Lower lobe of right lung (tissue), 2 donors: ENCODE data around the gene RALGPS2. TPM values are rescaled to one million over a fixed set of nuclear protein-coding genes. Genes with fewer than 3 reads are reported as not detected.

Experiments
- ATAC-seq, 2 donors: fragments of 200-7000 bp; cut with Tn5 transposase; one replicate each; pipeline ENCODE4 v1.9.1; 2020 to 2022; ENCODE audit warnings: mild to moderate bottlenecking in 2 of 2, moderate library complexity in 2 of 2
- DNase-seq: peaks from one replicate; pipeline ENCODE4 v3.0.0-alpha.2; 2020
- H3K27ac ChIP-seq: fragments of 200-600 bp; one replicate; pipeline ENCODE4 v1.8.0; 2022
- H3K27me3 ChIP-seq: fragments of 200-600 bp; one replicate; pipeline ENCODE4 v1.8.0; 2022; ENCODE audit warnings: low read depth
- H3K36me3 ChIP-seq: fragments of 200-600 bp; one replicate; pipeline ENCODE4 v1.8.0; 2022; ENCODE audit warnings: mild to moderate bottlenecking
- H3K4me1 ChIP-seq: fragments of 200-600 bp; one replicate; pipeline ENCODE4 v1.8.0; 2022
- H3K4me3 ChIP-seq: fragments of 200-600 bp; one replicate; pipeline ENCODE4 v1.8.0; 2022; ENCODE audit warnings: mild to moderate bottlenecking
- H3K9me3 ChIP-seq: fragments of 200-600 bp; one replicate; pipeline ENCODE4 v1.8.0; 2022
- intact Hi-C: fragments of 100-400 bp; cut with DNase I; formaldehyde crosslinking; loops from one replicate; pipeline ENCODE4 v1.11.0; 2022
- total RNA-seq: library from RNA; stranded (reverse); fragmentation: NEBNext Ultra II Directional; extraction: Animal tissue kit (Norgen Biotek cat#: 25700); gene quantifications from one replicate; pipeline ENCODE4 v1.2.1, GENCODE V29; 2021
- TF ChIP-seq, protein P1 (sequence below): fragments of 200-600 bp; IDR thresholded peaks from one replicate; pipeline ENCODE4 v1.8.0; 2022; ENCODE audit warnings: antibody characterized with exemption, mild to moderate bottlenecking
- donor health status: DM: no; HTN: yes; CAD: no; lungs with severe emphysema.

RALGPS2 gene
- total RNA-seq, 1 donor from 2014 or later = 7.5 TPM

- Histone ChIP-seq H3K9me3 (no peaks in the 10 kb centered on the region), H3K4me1 (peaks cover 12% of the 10 kb centered on the region), H3K27me3 (no peaks in the 10 kb centered on the region), H3K36me3 (no peaks in the 10 kb centered on the region), H3K27ac (peak overlapping the region; percentile 80), H3K4me3 (peak overlapping the region; percentile 82)
- DNase-seq = no peak
- intact Hi-C loops = no loop called here
- peak in 1 of 2 donors; percentile 2 for ATAC-seq
- TF ChIP-seq, protein P1, sequence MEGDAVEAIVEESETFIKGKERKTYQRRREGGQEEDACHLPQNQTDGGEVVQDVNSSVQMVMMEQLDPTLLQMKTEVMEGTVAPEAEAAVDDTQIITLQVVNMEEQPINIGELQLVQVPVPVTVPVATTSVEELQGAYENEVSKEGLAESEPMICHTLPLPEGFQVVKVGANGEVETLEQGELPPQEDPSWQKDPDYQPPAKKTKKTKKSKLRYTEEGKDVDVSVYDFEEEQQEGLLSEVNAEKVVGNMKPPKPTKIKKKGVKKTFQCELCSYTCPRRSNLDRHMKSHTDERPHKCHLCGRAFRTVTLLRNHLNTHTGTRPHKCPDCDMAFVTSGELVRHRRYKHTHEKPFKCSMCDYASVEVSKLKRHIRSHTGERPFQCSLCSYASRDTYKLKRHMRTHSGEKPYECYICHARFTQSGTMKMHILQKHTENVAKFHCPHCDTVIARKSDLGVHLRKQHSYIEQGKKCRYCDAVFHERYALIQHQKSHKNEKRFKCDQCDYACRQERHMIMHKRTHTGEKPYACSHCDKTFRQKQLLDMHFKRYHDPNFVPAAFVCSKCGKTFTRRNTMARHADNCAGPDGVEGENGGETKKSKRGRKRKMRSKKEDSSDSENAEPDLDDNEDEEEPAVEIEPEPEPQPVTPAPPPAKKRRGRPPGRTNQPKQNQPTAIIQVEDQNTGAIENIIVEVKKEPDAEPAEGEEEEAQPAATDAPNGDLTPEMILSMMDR = no peak
Measured at GRCh38 chr1:178724376-178724727, 692 bp upstream of the RALGPS2 start.

DNA sequence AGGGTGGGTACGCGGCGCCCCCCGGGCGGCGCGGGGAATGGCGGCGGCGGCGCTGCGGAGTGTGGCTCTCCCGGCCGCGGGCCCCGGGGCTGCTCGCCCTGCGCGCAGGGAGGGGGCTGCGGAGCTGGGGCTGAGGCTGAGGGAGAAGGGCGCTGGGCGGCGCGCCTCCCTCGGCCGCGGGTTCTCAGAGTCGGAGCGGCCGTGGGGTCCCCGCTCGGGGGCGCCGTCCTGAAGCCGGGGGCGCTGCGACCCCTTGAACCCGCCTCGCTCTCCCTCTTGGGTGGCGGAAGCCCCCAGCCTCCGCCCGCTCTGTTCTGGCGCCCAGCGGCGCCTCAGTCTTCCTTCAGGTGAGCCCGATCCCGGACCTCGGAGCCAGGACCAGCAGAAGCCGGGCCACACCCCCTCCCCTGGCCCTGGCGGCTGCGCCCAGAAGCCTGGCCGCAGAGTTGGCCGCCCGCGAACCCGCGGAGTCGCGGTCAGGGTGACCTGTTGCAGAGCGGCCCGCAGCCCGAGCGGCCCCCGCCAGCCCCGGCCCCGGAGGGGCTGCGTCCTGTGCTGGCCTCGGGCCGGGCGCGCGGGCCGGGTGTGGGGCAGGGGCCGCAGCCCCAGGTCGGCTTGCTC is 532 bp downstream of the RALGPS2 start:
- ATAC-seq (peak; percentile 81), DNase-seq (peak; percentile 70)
- Histone ChIP-seq H3K9me3 (no peaks in the 10 kb centered on the region), H3K4me3 (peak overlapping the region; percentile 82), H3K27me3 (no peaks in the 10 kb centered on the region), H3K4me1 (peaks cover 12% of the 10 kb centered on the region), H3K27ac (peak overlapping the region; percentile 80), H3K36me3 (no peaks in the 10 kb centered on the region)
- intact Hi-C loops = no loop called here
- TF ChIP-seq, protein P1 = no peak

DNA sequence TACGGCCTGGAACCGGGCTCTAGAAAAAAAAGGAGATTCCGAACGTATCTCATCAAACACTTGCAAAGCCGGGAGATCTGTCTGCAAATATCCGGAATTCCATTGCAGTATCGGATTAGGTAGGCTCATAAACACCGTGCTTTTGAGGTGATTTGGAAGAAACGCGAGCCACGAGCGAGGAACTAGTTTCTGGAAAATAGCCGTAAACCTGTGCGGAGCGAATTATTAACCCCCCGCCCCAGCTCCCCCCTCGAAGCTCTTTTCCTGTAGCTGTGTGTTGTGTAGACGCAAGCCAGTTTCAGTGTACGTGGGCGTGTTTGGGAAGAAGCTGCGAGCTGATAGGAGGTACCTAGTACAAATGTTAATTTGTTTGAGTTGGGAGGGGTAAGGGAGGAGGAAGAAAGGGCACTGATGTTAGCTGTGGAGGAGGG is 1.1 kb downstream of the RALGPS2 start:
- Histone ChIP-seq H3K36me3 (no peaks in the 10 kb centered on the region), H3K4me3 (peak overlapping the region; percentile 82), H3K9me3 (no peaks in the 10 kb centered on the region), H3K27me3 (no peaks in the 10 kb centered on the region), H3K4me1 (peaks cover 12% of the 10 kb centered on the region), H3K27ac (peak overlapping the region; percentile 80)
- ATAC-seq (peak; percentile 88 to 92), DNase-seq (peak; percentile 79)
- TF ChIP-seq, protein P1 = no peak
- intact Hi-C loops = no loop called here

DNA sequence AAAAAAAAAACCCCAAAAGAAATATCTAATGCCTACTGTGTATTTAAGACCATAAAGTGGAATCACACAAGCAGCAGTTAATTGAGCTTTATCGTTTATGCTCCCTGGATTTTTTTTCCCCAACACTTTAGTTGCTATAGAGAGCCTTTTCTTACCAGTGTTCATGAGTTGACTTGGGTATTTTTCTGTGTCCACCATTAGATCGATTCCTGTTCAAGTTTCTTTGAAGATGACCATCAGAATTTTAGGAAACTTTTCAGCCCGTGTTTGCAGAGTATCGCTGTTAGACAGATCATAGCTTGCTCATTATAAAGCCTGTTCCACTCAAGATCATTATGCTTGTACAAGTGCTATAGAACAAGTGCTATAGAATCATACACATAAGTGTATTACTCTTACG is 1.5 kb downstream of the RALGPS2 start:
- intact Hi-C loops = no loop called here
- ATAC-seq = no peak
- Histone ChIP-seq H3K9me3 (no peaks in the 10 kb centered on the region), H3K36me3 (no peaks in the 10 kb centered on the region), H3K4me1 (peaks cover 12% of the 10 kb centered on the region), H3K4me3 (peak overlapping the region; percentile 82), H3K27ac (no peak overlapping the region), H3K27me3 (no peaks in the 10 kb centered on the region)
- DNase-seq = no peak
- TF ChIP-seq, protein P1 = no peak

- DNase-seq = no peak
- H3K4me3 ChIP-seq = peak overlapping the region; percentile 82
- H3K4me1 ChIP-seq = peaks cover 12% of the 10 kb centered on the region
- intact Hi-C loops = no loop called here
- no peak for ATAC-seq
- no peaks in the 10 kb centered on the region for H3K9me3 ChIP-seq
- H3K27me3 ChIP-seq = no peaks in the 10 kb centered on the region
- no peaks in the 10 kb centered on the region for H3K36me3 ChIP-seq
- TF ChIP-seq, protein P1 = no peak
- H3K27ac ChIP-seq = no peak overlapping the region
Measured at GRCh38 chr1:178727014-178727895, 2.2 kb downstream of the RALGPS2 start.
